HG03342 (cell line): ENCODE results near the gene KIF1A.
"Not testable (repeated sequence)": the region's sequence is repeated elsewhere in the genome, so short reads cannot be mapped to it uniquely, and the experiment has no call there.

Source experiments
- ATAC-seq: cut with Tn5 transposase; IDR thresholded peaks from one replicate; pipeline ENCODE4 v1.9.1; 2021; ENCODE audit warnings: mild to moderate bottlenecking, moderate library complexity; ENCODE audit not compliant: unreplicated experiment

The KIF1A gene

GRCh38 chr2:240691075-240691427 is 129.0 kb downstream of the KIF1A start:
- not testable (repeated sequence) for ATAC-seq

- not testable (repeated sequence) for ATAC-seq
Observed at GRCh38 chr2:240690421-240691074, 129.5 kb downstream of the KIF1A start.

GRCh38 chr2:240689975-240690374 is 130.0 kb downstream of the KIF1A start:
- ATAC-seq, result no peak

GRCh38 chr2:240688553-240688919 is 131.5 kb downstream of the KIF1A start:
- ATAC-seq, result no peak

GRCh38 chr2:240687741-240688552 is 132.1 kb downstream of the KIF1A start:
- no peak for ATAC-seq

- no peak for ATAC-seq
Observed at GRCh38 chr2:240687045-240687740, 132.8 kb downstream of the KIF1A start.

GRCh38 chr2:240686460-240686859 is 133.6 kb downstream of the KIF1A start:
- no peak for ATAC-seq

- ATAC-seq, result no peak
Observed at GRCh38 chr2:240685771-240686371, 134.1 kb downstream of the KIF1A start.

- not testable (repeated sequence) for ATAC-seq
Observed at GRCh38 chr2:240683980-240684728, 135.9 kb downstream of the KIF1A start.

GRCh38 chr2:240683329-240683979 is 136.6 kb downstream of the KIF1A start:
- not testable (repeated sequence) for ATAC-seq

- not testable (repeated sequence) for ATAC-seq
Observed at GRCh38 chr2:240682431-240683224, 137.4 kb downstream of the KIF1A start, which contains the start of gene AQP12B. Gene AQP12B (minus strand): TSS chr2:240682885. CDS start chr2:240682837, 48 bp downstream.

- ATAC-seq, result not testable (repeated sequence)
Observed at GRCh38 chr2:240680185-240680584, 139.8 kb downstream of the KIF1A start.

GRCh38 chr2:240678909-240679308 is 141.1 kb downstream of the KIF1A start:
- ATAC-seq, result not testable (repeated sequence)

- ATAC-seq, result not testable (repeated sequence)
Observed at GRCh38 chr2:240678043-240678442, 142.0 kb downstream of the KIF1A start.

GRCh38 chr2:240675345-240675744 is 144.7 kb downstream of the KIF1A start:
- not testable (repeated sequence) for ATAC-seq

GRCh38 chr2:240674461-240675184 is 145.4 kb downstream of the KIF1A start:
- not testable (repeated sequence) for ATAC-seq

- no peak for ATAC-seq
Observed at GRCh38 chr2:240672701-240673190, 147.3 kb downstream of the KIF1A start.

- no peak for ATAC-seq
Observed at GRCh38 chr2:240672076-240672700, 147.8 kb downstream of the KIF1A start.
